Heart left ventricle (tissue), 13 donors: Measurements from ENCODE around the gene SERPINB5.

Source experiments
- CTCF ChIP-seq, 12 donors: fragments of 200-600 bp; sonication (generic) in 4 of 12; IDR thresholded peaks; one replicate each; pipeline versions ENCODE4 v1.5.0 to v1.8.0; 2018 to 2022; ENCODE audit warnings: antibody characterized with exemption in 12 of 12, mild to moderate bottlenecking in 5 of 12
- POLR2A ChIP-seq, 2 donors: fragments of 450-650 bp; IDR thresholded peaks; one replicate each; pipeline ENCODE4 v1.6.1; 2017; ENCODE audit warnings: antibody characterized with exemption in 2 of 2, mild to moderate bottlenecking in 2 of 2, moderate library complexity in 2 of 2
- donor health status: ischemic (EF 13 %, LVEDD 7.1; RV severe dilation, severe dysfunction).
- donor health status: DM: no; HTN: yes; CAD: no.
- donor health status: DM: no; HTN: no; CAD: no.
- donor health status: ischemic (EF 25% LVEDD 6.9; RV normal size, moderate dysfunction).
- donor health status: ischemic (EF 25% LVEDD 5.7; RV mildly dilated, moderate dysfunction).
- donor health status: ischemic (EF 35%, LVEDD 5.7; RV mildly dilated, moderate dysfunction).
- donor health status: nonischemic (EF 11% LVEDD 7.7; RV severe dilation, severe dysfunction).
- donor health status: DM: yes; HTN: yes; CAD: no.
- donor health status: PGD.
- donor health status: ischemic (EF 29% LVEDD 5.4; RV normal size, mild dysfunction).
- donor health status: nonischemic (EF 23%, LVEDD 6.1; RV moderate dilation, normal function).

- TF ChIP-seq POLR2A (IDR thresholded peaks at IDR 0.05) (no peak), CTCF (IDR thresholded peaks at IDR 0.05) (no peak)
Observed at GRCh38 chr18:63534615-63535014, 57.9 kb downstream of the SERPINB5 start.
